Activated naive CD4-positive, alpha-beta T cell treated with anti-CD3 and anti-CD28 coated beads, Interleukin-2, amount 10 ng/mL, durations not matched to agents 7 days and 5 days (primary cell): ENCODE measurements around the gene SP140.

Experiments
- CTCF ChIA-PET: fragments of 350-600 bp; sonication (Branson Sonifier 250); formaldehyde crosslinking; loops from one replicate; lab custom pipeline; 2021; ENCODE audit warnings: antibody characterized with exemption; lab: Charles Lee
- DNase-seq: peaks from one replicate; pipeline ENCODE4 v3.0.0-alpha.2; 2020
- H3K27ac Mint-ChIP-seq: one replicate; pipeline ENCODE4 v1.8.0; 2021; ENCODE audit warnings: mild to moderate bottlenecking, moderate library complexity, mixed read lengths
- H3K27me3 Mint-ChIP-seq: one replicate; pipeline ENCODE4 v1.8.0; 2021; ENCODE audit warnings: mild to moderate bottlenecking, mixed read lengths
- H3K36me3 Mint-ChIP-seq: one replicate; pipeline ENCODE4 v1.8.0; 2021; ENCODE audit warnings: mixed read lengths
- H3K4me1 Mint-ChIP-seq: one replicate; pipeline ENCODE4 v1.8.0; 2021; ENCODE audit warnings: mixed read lengths
- H3K4me3 Mint-ChIP-seq: one replicate; pipeline ENCODE4 v1.8.0; 2021; ENCODE audit warnings: mild to moderate bottlenecking, moderate library complexity, mixed read lengths
- H3K9me3 Mint-ChIP-seq: one replicate; pipeline ENCODE4 v1.8.0; 2021; ENCODE audit warnings: mixed read lengths

The SP140 gene

GRCh38 chr2:230225486-230225885, at the start of gene SP140:
TSS of gene SP140 (plus strand) at chr2:230225736. CDS start at chr2:230225845, 109 bp downstream.
- H3K9me3 Mint-ChIP-seq = peaks cover 7% of the 10 kb centered on the region
- peaks cover 31% of the 10 kb centered on the region for H3K36me3 Mint-ChIP-seq
- H3K4me3 Mint-ChIP-seq = peak within 1 kb of the TSS; percentile 74
- CTCF ChIA-PET = interaction anchor here (0.7 kb wide), 1 partner anchor 44 kb away, joined by 3 read pairs; no protein-coding TSS in a partner anchor
- DNase-seq = peak; percentile 89
- H3K27ac Mint-ChIP-seq = peak within 1 kb of the TSS; percentile 89
- H3K27me3 Mint-ChIP-seq = no peaks in the 10 kb centered on the region
- peaks cover 80% of the 10 kb centered on the region for H3K4me1 Mint-ChIP-seq

GRCh38 chr2:230176996-230177395, 48.5 kb upstream of the SP140 start:
- peaks cover 87% of the 10 kb centered on the region for H3K36me3 Mint-ChIP-seq
- no peaks in the 10 kb centered on the region for H3K9me3 Mint-ChIP-seq
- H3K27me3 Mint-ChIP-seq = no peaks in the 10 kb centered on the region
- CTCF ChIA-PET = interaction anchor here (1.5 kb wide), 1 partner anchor 15 kb away, joined by 4 read pairs; no protein-coding TSS in a partner anchor
- H3K27ac Mint-ChIP-seq = no peak overlapping the region
- DNase-seq = no peak
- no peaks in the 10 kb centered on the region for H3K4me1 Mint-ChIP-seq
- H3K4me3 Mint-ChIP-seq = no peak overlapping the region

GRCh38 chr2:230178546-230179485, 46.7 kb upstream of the SP140 start:
- Mint-ChIP-seq H3K9me3 (no peaks in the 10 kb centered on the region), H3K36me3 (peaks cover 88% of the 10 kb centered on the region), H3K27ac (peak overlapping the region; percentile 6), H3K27me3 (no peaks in the 10 kb centered on the region), H3K4me1 (no peaks in the 10 kb centered on the region), H3K4me3 (no peak overlapping the region)
- no peak for DNase-seq
- CTCF ChIA-PET = interaction anchor here (0.9 to 1.3 kb wide), 2 partner anchors 19 to 23 kb away, joined by 3 read pairs; no protein-coding TSS in a partner anchor

- H3K4me1 Mint-ChIP-seq = no peaks in the 10 kb centered on the region
- H3K9me3 Mint-ChIP-seq = no peaks in the 10 kb centered on the region
- DNase-seq = no peak
- CTCF ChIA-PET = interaction anchor here (1.3 kb wide), 1 partner anchor 20 kb away, joined by 3 read pairs; no protein-coding TSS in a partner anchor
- peaks cover 87% of the 10 kb centered on the region for H3K36me3 Mint-ChIP-seq
- H3K4me3 Mint-ChIP-seq = no peak overlapping the region
- no peaks in the 10 kb centered on the region for H3K27me3 Mint-ChIP-seq
- H3K27ac Mint-ChIP-seq = no peak overlapping the region
Observed at GRCh38 chr2:230179907-230180306, 45.6 kb upstream of the SP140 start.

- no peak overlapping the region for H3K27ac Mint-ChIP-seq
- no peaks in the 10 kb centered on the region for H3K27me3 Mint-ChIP-seq
- no peak for DNase-seq
- no peak overlapping the region for H3K4me3 Mint-ChIP-seq
- CTCF ChIA-PET = no interaction called here
- no peaks in the 10 kb centered on the region for H3K9me3 Mint-ChIP-seq
- H3K4me1 Mint-ChIP-seq = no peaks in the 10 kb centered on the region
- peaks cover 89% of the 10 kb centered on the region for H3K36me3 Mint-ChIP-seq
Observed at GRCh38 chr2:230181195-230181594, 44.3 kb upstream of the SP140 start.

- no peak overlapping the region for H3K27ac Mint-ChIP-seq
- CTCF ChIA-PET = no interaction called here
- H3K36me3 Mint-ChIP-seq = peaks cover 86% of the 10 kb centered on the region
- H3K9me3 Mint-ChIP-seq = peaks cover 9% of the 10 kb centered on the region
- no peaks in the 10 kb centered on the region for H3K27me3 Mint-ChIP-seq
- no peak overlapping the region for H3K4me3 Mint-ChIP-seq
- no peaks in the 10 kb centered on the region for H3K4me1 Mint-ChIP-seq
- DNase-seq = no peak
Observed at GRCh38 chr2:230184727-230185578, 40.6 kb upstream of the SP140 start.

- DNase-seq = no peak
- Mint-ChIP-seq H3K36me3 (peaks cover 82% of the 10 kb centered on the region), H3K27ac (peak overlapping the region; percentile 11), H3K4me1 (peaks cover 15% of the 10 kb centered on the region), H3K4me3 (no peak overlapping the region), H3K27me3 (no peaks in the 10 kb centered on the region), H3K9me3 (no peaks in the 10 kb centered on the region)
- CTCF ChIA-PET = interaction anchor here (1.2 kb wide), 1 partner anchor 24 kb away, joined by 3 read pairs; no protein-coding TSS in a partner anchor
Observed at GRCh38 chr2:230202430-230203109, 23.0 kb upstream of the SP140 start.

GRCh38 chr2:230203110-230203676, 22.3 kb upstream of the SP140 start:
- CTCF ChIA-PET = no interaction called here
- H3K36me3 Mint-ChIP-seq = peaks cover 75% of the 10 kb centered on the region
- H3K4me1 Mint-ChIP-seq = peaks cover 15% of the 10 kb centered on the region
- no peak for DNase-seq
- no peak overlapping the region for H3K4me3 Mint-ChIP-seq
- peak overlapping the region; percentile 11 for H3K27ac Mint-ChIP-seq
- H3K27me3 Mint-ChIP-seq = no peaks in the 10 kb centered on the region
- no peaks in the 10 kb centered on the region for H3K9me3 Mint-ChIP-seq

GRCh38 chr2:230205034-230205433, 20.5 kb upstream of the SP140 start:
- H3K36me3 Mint-ChIP-seq = peaks cover 59% of the 10 kb centered on the region
- no peak overlapping the region for H3K4me3 Mint-ChIP-seq
- CTCF ChIA-PET = no interaction called here

GRCh38 chr2:230205721-230206120, 19.8 kb upstream of the SP140 start:
- no peaks in the 10 kb centered on the region for H3K27me3 Mint-ChIP-seq
- H3K36me3 Mint-ChIP-seq = peaks cover 52% of the 10 kb centered on the region
- H3K27ac Mint-ChIP-seq = no peak overlapping the region
- no peak for DNase-seq
- no peaks in the 10 kb centered on the region for H3K9me3 Mint-ChIP-seq
- CTCF ChIA-PET = no interaction called here
- peaks cover 15% of the 10 kb centered on the region for H3K4me1 Mint-ChIP-seq
- no peak overlapping the region for H3K4me3 Mint-ChIP-seq

More at GRCh38 chr2:230205034-230205433, 20.5 kb upstream of the SP140 start:
- Mint-ChIP-seq H3K27ac (peak overlapping the region; percentile 15), H3K27me3 (no peaks in the 10 kb centered on the region), H3K4me1 (peaks cover 15% of the 10 kb centered on the region), H3K9me3 (no peaks in the 10 kb centered on the region)
- no peak for DNase-seq

- Mint-ChIP-seq H3K27ac (no peak overlapping the region), H3K4me1 (peaks cover 19% of the 10 kb centered on the region), H3K36me3 (peaks cover 51% of the 10 kb centered on the region), H3K4me3 (no peak overlapping the region), H3K27me3 (no peaks in the 10 kb centered on the region), H3K9me3 (no peaks in the 10 kb centered on the region)
- no peak for DNase-seq
- CTCF ChIA-PET = no interaction called here
Observed at GRCh38 chr2:230208576-230208975, 17.0 kb upstream of the SP140 start.

GRCh38 chr2:230209422-230210051, 16.0 kb upstream of the SP140 start:
- Mint-ChIP-seq H3K9me3 (no peaks in the 10 kb centered on the region), H3K4me1 (peaks cover 26% of the 10 kb centered on the region), H3K27ac (no peak overlapping the region), H3K27me3 (no peaks in the 10 kb centered on the region), H3K4me3 (no peak overlapping the region), H3K36me3 (peaks cover 55% of the 10 kb centered on the region)
- CTCF ChIA-PET = interaction anchor here (1.8 kb wide), 1 partner anchor 9 kb away, joined by 4 read pairs; no protein-coding TSS in a partner anchor
- DNase-seq = no peak

- peaks cover 75% of the 10 kb centered on the region for H3K36me3 Mint-ChIP-seq
- peaks cover 65% of the 10 kb centered on the region for H3K4me1 Mint-ChIP-seq
- no peak overlapping the region for H3K27ac Mint-ChIP-seq
- DNase-seq = no peak
- no peaks in the 10 kb centered on the region for H3K27me3 Mint-ChIP-seq
- no peaks in the 10 kb centered on the region for H3K9me3 Mint-ChIP-seq
- no peak overlapping the region for H3K4me3 Mint-ChIP-seq
- CTCF ChIA-PET = no interaction called here
Observed at GRCh38 chr2:230216489-230216888, 9.0 kb upstream of the SP140 start.
